ENCODE results near the gene TRPM8. TPM values are rescaled to one million over a fixed set of nuclear protein-coding genes. Genes with fewer than 3 reads are reported as not detected.

The TRPM8 gene
- total RNA-seq, 1 donor from 2014 or later = not detected

DNA sequence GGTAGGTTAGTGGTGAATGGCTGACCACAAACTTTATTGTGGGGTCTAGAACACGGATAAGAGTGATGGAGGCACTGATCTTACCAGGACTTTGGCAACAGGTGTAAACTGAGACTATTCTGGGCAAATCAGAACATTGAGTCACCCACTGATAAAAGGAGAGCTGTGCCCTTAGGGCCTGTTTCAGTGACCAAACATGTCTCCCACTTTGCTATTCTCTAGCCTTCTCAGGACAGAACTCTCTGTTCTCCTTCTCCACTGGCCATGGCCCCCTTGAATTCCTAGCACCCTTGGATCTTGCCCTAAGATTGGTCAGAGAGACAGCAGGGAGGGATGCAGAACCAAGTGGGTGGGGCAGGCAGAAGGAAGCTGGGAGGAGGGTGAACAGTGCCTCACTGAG lies 18.3 kb downstream of the TRPM8 start:
- TF ChIP-seq POLR2A (IDR thresholded peaks at IDR 0.05) = no peak
- TF ChIP-seq, protein P1, sequence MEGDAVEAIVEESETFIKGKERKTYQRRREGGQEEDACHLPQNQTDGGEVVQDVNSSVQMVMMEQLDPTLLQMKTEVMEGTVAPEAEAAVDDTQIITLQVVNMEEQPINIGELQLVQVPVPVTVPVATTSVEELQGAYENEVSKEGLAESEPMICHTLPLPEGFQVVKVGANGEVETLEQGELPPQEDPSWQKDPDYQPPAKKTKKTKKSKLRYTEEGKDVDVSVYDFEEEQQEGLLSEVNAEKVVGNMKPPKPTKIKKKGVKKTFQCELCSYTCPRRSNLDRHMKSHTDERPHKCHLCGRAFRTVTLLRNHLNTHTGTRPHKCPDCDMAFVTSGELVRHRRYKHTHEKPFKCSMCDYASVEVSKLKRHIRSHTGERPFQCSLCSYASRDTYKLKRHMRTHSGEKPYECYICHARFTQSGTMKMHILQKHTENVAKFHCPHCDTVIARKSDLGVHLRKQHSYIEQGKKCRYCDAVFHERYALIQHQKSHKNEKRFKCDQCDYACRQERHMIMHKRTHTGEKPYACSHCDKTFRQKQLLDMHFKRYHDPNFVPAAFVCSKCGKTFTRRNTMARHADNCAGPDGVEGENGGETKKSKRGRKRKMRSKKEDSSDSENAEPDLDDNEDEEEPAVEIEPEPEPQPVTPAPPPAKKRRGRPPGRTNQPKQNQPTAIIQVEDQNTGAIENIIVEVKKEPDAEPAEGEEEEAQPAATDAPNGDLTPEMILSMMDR (IDR thresholded peaks at IDR 0.05) = no peak
- no peak for TF ChIP-seq POLR2AphosphoS5 (IDR thresholded peaks at IDR 0.05; ENCODE audit: insufficient read depth in 1 of 2, low read depth in 1 of 2)
- no peak overlapping the region for H3K27ac ChIP-seq
- H3K9me3 ChIP-seq = no peaks in the 10 kb centered on the region
- H3K4me3 ChIP-seq = no peak overlapping the region
- H3K36me3 ChIP-seq = no peaks in the 10 kb centered on the region
- no peaks in the 10 kb centered on the region for H3K4me1 ChIP-seq
- DNase-seq (ENCODE audit: extremely low spot score in 2 of 2) = no peak
- intact Hi-C loops (cut with DNase I) = no loop called here
- no peaks in the 10 kb centered on the region for H3K27me3 ChIP-seq

DNA sequence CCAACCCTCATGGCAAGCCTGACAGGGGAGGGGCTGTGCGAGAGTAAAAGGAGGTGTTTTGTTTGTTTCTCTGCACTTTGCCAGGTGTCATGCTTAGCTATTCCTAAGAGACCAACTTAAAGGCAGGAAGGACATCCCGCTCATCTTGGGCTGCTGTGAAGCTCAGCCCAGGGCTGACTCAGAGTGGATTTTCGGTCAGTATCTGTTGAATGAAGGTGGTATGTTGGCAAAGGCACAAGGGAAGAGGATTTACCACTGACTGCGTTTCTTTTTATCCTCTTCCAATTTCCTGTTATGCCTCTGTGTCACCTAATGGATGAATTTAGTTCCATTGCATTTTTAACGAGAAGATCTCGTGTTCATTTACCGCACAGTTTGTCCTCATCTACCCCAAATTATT lies 18.9 kb downstream of the TRPM8 start:
- Histone ChIP-seq H3K36me3 (no peaks in the 10 kb centered on the region), H3K4me3 (no peak overlapping the region), H3K9me3 (no peaks in the 10 kb centered on the region), H3K27me3 (no peaks in the 10 kb centered on the region), H3K27ac (no peak overlapping the region), H3K4me1 (no peaks in the 10 kb centered on the region)
- intact Hi-C loops (cut with DNase I) = no loop called here
- no peak for DNase-seq (ENCODE audit: extremely low spot score in 2 of 2)
- TF ChIP-seq, protein P1 (IDR thresholded peaks at IDR 0.05) = no peak
- TF ChIP-seq POLR2AphosphoS5 (IDR thresholded peaks at IDR 0.05; ENCODE audit: insufficient read depth in 1 of 2, low read depth in 1 of 2) (no peak), POLR2A (IDR thresholded peaks at IDR 0.05) (no peak)

DNA sequence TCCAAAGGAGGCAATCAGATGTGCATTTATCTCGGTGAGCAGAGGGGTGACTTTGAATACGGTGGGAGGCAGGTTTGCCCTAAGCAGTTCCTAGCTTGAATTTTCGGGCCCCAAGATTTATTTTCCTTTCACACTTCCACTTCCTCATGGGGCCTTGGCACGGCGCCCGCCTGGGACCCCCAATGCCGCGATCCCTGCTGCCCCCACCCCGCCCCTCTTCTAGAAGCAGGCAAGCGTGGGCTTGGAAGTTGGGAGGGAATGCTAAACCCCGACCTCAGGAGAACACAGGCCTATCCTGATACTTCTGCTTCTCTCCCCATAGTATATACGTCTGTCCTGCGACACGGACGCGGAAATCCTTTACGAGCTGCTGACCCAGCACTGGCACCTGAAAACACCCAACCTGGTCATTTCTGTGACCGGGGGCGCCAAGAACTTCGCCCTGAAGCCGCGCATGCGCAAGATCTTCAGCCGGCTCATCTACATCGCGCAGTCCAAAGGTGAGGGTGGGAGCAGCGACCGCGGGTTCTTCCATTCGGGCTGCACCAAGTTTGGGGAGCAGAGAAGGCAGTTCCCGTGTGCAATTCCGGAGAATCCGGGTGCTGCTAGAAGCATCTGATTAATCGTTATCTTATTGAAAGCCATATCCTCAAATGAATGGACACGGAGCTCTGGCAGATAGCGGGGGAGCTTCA lies 21.6 kb downstream of the TRPM8 start:
- TF ChIP-seq, protein P1 (IDR thresholded peaks at IDR 0.05) = no peak
- no peak for TF ChIP-seq POLR2AphosphoS5 (IDR thresholded peaks at IDR 0.05; ENCODE audit: insufficient read depth in 1 of 2, low read depth in 1 of 2)
- TF ChIP-seq POLR2A (IDR thresholded peaks at IDR 0.05) = no peak
- no peak overlapping the region for H3K27ac ChIP-seq
- no peaks in the 10 kb centered on the region for H3K27me3 ChIP-seq
- intact Hi-C loops (cut with DNase I) = no loop called here
- H3K9me3 ChIP-seq = no peaks in the 10 kb centered on the region
- no peak for DNase-seq (ENCODE audit: extremely low spot score in 2 of 2)
- H3K4me1 ChIP-seq = no peaks in the 10 kb centered on the region
- no peak overlapping the region for H3K4me3 ChIP-seq
- no peaks in the 10 kb centered on the region for H3K36me3 ChIP-seq

DNA sequence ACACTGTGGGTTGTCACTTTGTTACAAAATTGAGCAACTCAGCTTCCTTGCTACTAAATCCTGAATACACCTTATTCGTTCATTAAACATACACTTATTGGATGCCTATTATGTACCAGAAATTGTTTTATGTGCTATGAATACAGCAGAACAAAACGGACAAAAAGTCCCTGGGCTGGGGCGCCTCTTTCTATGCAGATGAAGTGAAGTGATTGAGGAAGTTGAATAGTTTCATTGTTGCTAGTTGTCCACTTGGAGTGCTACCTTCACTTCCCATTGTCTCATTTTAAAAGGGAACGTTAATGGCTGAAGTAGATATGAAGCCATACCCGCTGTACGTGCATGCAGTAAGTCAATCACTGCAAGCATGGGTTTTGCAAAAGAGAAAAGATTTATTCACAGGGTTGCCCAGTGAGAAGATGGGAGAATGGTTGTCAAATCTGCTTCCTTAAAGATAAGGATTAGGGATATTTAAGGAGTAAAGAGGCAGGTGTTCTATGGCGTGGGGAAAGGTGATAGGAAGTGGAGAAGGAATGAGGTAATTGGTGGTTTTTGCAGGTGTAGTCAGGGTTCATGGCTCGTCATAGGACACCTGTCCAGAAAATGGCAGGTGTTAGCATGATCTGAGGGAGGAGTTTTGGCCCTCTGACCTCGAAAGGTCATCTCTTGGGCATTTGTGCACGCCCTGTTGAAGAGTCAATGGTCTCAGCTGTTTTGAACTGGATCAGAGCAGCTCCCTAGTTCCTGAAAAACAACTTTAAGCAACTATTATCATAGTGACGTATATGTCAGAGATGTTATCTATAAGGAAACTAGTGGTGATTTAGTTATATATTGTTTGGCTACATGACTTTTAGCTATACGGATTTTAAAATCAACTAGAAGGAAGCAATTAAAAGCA lies 23.5 kb downstream of the TRPM8 start:
- no peaks in the 10 kb centered on the region for H3K9me3 ChIP-seq
- H3K27ac ChIP-seq = no peak overlapping the region
- TF ChIP-seq, protein P1 (IDR thresholded peaks at IDR 0.05) = no peak
- TF ChIP-seq POLR2AphosphoS5 (IDR thresholded peaks at IDR 0.05; ENCODE audit: insufficient read depth in 1 of 2, low read depth in 1 of 2) = no peak
- no peak for TF ChIP-seq POLR2A (IDR thresholded peaks at IDR 0.05)
- no peak overlapping the region for H3K4me3 ChIP-seq
- H3K36me3 ChIP-seq = no peaks in the 10 kb centered on the region
- DNase-seq (ENCODE audit: extremely low spot score in 2 of 2) = no peak
- H3K4me1 ChIP-seq = no peaks in the 10 kb centered on the region
- no peaks in the 10 kb centered on the region for H3K27me3 ChIP-seq
- intact Hi-C loops (cut with DNase I) = no loop called here

DNA sequence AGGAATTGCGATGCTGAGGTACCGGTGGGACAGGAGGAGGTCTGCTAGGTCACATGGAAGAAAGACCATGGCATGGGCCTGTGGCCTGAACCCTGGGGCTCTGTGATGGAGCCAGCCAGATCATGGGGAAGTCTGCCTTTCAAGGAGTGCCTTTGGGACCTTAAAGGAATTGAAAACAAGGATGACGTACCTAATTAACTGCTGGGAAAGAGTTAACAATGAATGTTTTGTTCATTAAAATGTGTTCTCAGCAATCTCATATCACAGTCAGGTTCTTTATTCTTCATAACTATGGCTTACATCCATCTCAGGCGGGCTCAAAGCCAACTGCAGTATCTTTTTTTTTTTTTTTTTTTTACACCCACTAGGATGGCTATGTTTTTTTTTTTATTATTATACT lies 25.6 kb downstream of the TRPM8 start:
- H3K36me3 ChIP-seq = no peaks in the 10 kb centered on the region
- no peak overlapping the region for H3K27ac ChIP-seq
- no peaks in the 10 kb centered on the region for H3K27me3 ChIP-seq
- TF ChIP-seq POLR2A (IDR thresholded peaks at IDR 0.05) = no peak
- TF ChIP-seq, protein P1 (IDR thresholded peaks at IDR 0.05) = no peak
- no peak for TF ChIP-seq POLR2AphosphoS5 (IDR thresholded peaks at IDR 0.05; ENCODE audit: insufficient read depth in 1 of 2, low read depth in 1 of 2)
- no peaks in the 10 kb centered on the region for H3K9me3 ChIP-seq
- no peak for DNase-seq (ENCODE audit: extremely low spot score in 2 of 2)
- no peaks in the 10 kb centered on the region for H3K4me1 ChIP-seq
- H3K4me3 ChIP-seq = no peak overlapping the region
- intact Hi-C loops (cut with DNase I) = no loop called here
